Measurements from ENCODE around the gene C16orf92. TPM values are rescaled to one million over a fixed set of nuclear protein-coding genes. Genes with fewer than 3 reads are reported as not detected.

Gene C16orf92
- total RNA-seq, 1 donor from 2014 or later = not detected

GRCh38 chr16:30069611-30070462, 46.8 kb downstream of the C16orf92 start:
- Histone ChIP-seq H3K27me3 (ENCODE audit: low read depth) (no peaks in the 10 kb centered on the region), H3K27ac (no peak overlapping the region), H3K36me3 (peaks cover 63% of the 10 kb centered on the region), H3K4me1 (peaks cover 38% of the 10 kb centered on the region), H3K4me3 (no peak overlapping the region), H3K9me3 (no peaks in the 10 kb centered on the region)
- intact Hi-C loops (cut with DNase I) = no loop called here
- no peak for TF ChIP-seq CTCF (IDR thresholded peaks at IDR 0.05)
- DNase-seq = no peak
- no peak for ATAC-seq

- peaks cover 63% of the 10 kb centered on the region for H3K36me3 ChIP-seq
- no peak overlapping the region for H3K27ac ChIP-seq
These were observed 47.5 kb downstream of the C16orf92 start for GRCh38 chr16:30070490-30070889.

More at GRCh38 chr16:30070490-30070889, 47.5 kb downstream of the C16orf92 start:
- ATAC-seq (no peak), DNase-seq (no peak)
- intact Hi-C loops (cut with DNase I) = no loop called here
- Histone ChIP-seq H3K4me1 (peaks cover 43% of the 10 kb centered on the region), H3K9me3 (no peaks in the 10 kb centered on the region), H3K27me3 (ENCODE audit: low read depth) (no peaks in the 10 kb centered on the region), H3K4me3 (no peak overlapping the region)
- no peak for TF ChIP-seq CTCF (IDR thresholded peaks at IDR 0.05)

Other genes starting within 250 kb of the C16orf92 start
- gene ZG16, start 244.9 kb upstream of the C16orf92 start, total RNA-seq = not detected
- gene KIF22, start 232.4 kb upstream of the C16orf92 start, total RNA-seq = 21.8 TPM
- 169 TPM for gene MAZ, start 216.7 kb upstream of the C16orf92 start, total RNA-seq
- 3.2 TPM for gene PRRT2, start 211.0 kb upstream of the C16orf92 start, total RNA-seq
- 18.1 TPM for gene PAGR1, start 207.0 kb upstream of the C16orf92 start, total RNA-seq
- gene MVP, start 202.7 kb upstream of the C16orf92 start, total RNA-seq = 248 TPM
- gene CDIPT, start 160.0 kb upstream of the C16orf92 start, total RNA-seq = 75.4 TPM
- gene SEZ6L2, start 123.6 kb upstream of the C16orf92 start, total RNA-seq = 10.7 TPM
- gene ASPHD1, start 122.7 kb upstream of the C16orf92 start, total RNA-seq = 1.6 TPM
- 22.3 TPM for gene KCTD13, start 97.0 kb upstream of the C16orf92 start, total RNA-seq
- 148 TPM for gene TMEM219, start 61.1 kb upstream of the C16orf92 start, total RNA-seq
- gene TAOK2, start 49.3 kb upstream of the C16orf92 start, total RNA-seq = 66.2 TPM
- 22.1 TPM for gene HIRIP3, start 27.6 kb upstream of the C16orf92 start, total RNA-seq
- gene INO80E, start 27.0 kb upstream of the C16orf92 start, total RNA-seq = 58.4 TPM
- gene DOC2A, start 12.2 kb upstream of the C16orf92 start, total RNA-seq = 6.4 TPM
- not detected for gene TLCD3B, start 8.1 kb downstream of the C16orf92 start, total RNA-seq
- 733 TPM for gene ALDOA, start 42.6 kb downstream of the C16orf92 start, total RNA-seq
- gene PPP4C, start 52.8 kb downstream of the C16orf92 start, total RNA-seq = 68.9 TPM
- 1.6 TPM for gene TBX6, start 68.7 kb downstream of the C16orf92 start, total RNA-seq
- gene YPEL3, start 73.0 kb downstream of the C16orf92 start, total RNA-seq = 113 TPM
- 14.4 TPM for gene GDPD3, start 90.3 kb downstream of the C16orf92 start, total RNA-seq
- gene MAPK3, start 100.0 kb downstream of the C16orf92 start, total RNA-seq = 84.6 TPM
- 76.3 TPM for gene CORO1A, start 160.4 kb downstream of the C16orf92 start, total RNA-seq
- 51.7 TPM for gene BOLA2B, start 170.5 kb downstream of the C16orf92 start, total RNA-seq
- gene SLX1A, start 170.7 kb downstream of the C16orf92 start, total RNA-seq = 28.6 TPM
- 23.1 TPM for gene SULT1A3, start 176.1 kb downstream of the C16orf92 start, total RNA-seq
- gene NPIPB13, start 225.3 kb downstream of the C16orf92 start, total RNA-seq = 27.6 TPM

Data from lower lobe of right lung (tissue), 2 donors.